NCI-H774 (cell line): ENCODE results near the gene DDAH1.

Source experiments
- DNase-seq: peaks from one replicate; lab custom pipeline; 2025; lab: John Stamatoyannopoulos, UW

DDAH1 gene

DNA sequence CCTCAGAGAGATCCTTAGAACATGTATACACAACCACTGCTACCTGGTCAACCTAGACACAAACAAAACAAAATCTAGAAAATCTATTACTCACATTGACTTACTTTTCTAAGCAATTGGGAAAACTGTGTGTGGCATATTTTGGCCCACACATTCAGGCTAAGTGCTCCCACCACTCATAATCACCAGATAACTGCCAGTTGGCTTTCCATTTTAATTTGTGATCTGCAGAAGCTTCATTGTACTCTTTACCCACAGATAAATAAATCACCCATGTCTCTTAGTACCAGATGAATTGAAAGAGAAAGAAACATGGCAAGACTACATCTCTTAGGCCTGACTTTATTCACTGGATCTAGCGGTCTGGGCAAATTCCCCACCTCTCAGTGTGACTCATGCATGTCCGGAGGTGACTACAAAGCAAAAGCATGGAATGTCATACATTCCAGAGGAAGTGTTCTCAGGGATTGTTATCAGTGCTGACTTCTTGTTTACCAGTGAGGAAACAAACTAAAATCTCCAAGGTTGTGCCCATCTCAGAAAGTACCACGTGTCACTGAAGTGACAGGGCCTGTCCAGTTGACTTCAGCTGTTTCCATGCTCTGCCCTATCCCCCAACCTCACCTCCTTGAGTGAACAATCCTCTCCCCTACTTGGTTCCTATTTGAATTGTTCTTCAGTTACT lies 136.1 kb downstream of the DDAH1 start:
- no peak for DNase-seq

DNA sequence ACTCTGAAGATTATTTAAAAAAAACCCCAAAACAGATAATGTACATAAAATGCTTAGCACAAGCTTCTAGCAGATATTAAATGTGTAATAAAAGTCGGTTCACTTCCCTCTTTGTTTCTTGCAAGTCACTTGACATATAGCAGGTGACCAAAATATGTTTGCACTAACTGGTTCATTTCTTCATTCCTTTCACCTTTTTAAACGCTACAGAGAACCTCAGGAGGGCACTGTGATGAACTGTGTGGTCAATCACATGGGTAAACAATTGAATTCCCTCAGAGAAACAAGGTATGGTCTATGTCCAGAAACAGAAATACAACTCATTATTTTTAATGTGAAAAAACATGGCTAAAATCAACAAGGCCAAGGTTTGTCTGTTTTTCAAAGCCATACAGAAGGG lies 137.2 kb downstream of the DDAH1 start:
- DNase-seq = no peak

DNA sequence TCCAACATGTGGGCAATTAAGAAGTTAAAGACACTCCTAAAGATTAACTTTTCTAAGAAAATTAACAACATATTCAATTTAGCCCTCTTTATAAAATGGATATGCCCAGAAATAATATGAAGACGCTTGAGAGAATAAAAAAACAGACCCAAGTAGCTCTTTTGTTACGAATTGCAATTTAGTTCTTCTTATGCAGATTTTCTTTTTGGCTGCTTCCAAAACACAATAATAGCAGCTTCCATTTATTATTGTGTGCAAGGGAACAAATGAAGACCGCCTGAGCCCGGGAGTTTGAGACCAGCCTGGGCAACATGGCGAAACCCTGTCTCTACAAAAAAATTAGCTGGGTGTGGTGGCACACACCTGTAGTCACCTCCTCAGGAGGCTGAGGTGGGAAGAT lies 138.1 kb downstream of the DDAH1 start:
- no peak for DNase-seq

DNA sequence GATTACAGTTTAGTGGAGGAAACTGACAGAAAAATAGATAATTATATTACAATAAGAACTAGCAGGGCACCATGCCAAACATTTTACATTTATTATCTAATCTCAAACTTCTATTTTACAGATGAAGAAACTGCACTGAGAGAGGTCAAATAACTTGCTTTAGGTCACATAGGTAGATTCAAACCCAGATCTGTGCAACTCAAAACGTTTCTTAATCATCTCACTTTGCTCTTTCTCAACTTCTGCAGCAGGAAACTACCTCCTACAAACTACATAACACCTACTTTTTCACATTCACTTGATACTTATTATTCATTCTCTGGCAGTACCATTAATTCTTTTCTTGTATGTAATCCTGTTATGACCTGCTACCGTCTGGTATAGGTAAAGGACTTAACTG lies 138.6 kb downstream of the DDAH1 start:
- no peak for DNase-seq

DNA sequence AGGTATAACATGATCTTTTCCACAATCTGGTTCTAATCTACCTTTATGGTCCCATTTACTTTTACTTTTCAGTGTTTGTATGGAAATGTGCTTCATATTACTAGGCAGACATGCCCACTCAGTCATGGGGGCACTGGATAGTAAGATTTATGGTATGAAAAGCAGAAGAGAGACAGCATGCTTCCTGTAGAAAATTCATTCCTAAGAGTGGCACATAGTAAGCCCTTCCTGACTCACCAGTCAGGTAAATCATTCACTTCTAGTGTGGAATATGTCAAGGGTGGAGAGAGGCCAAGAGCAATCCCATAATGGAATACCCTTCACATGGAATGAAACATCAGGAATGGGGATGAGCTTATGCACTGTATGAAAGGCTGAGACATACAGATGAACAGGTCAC lies 139.0 kb downstream of the DDAH1 start:
- no peak for DNase-seq

DNA sequence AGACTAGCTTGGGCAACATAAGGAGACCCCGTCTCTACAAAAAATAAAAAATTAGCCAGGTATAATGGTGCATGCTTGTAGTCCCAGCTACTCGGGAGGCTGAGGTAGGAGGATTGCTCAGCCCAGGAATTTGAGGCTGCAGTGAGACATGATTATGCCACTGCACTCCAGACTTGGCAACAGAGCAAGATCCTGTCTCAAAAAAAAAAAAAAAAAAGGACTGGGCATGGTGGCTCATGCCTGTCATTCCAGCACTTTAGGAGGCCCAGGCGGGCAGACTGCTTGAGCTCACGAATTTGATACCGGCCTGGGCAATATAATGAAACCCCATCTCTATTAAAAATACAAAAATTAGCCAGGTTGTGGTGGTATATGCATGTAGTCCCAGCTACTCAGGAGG lies 141.2 kb downstream of the DDAH1 start:
- DNase-seq = no peak

GRCh38 chr1:85322655-85323054 lies 142.3 kb downstream of the DDAH1 start:
- no peak for DNase-seq

DNA sequence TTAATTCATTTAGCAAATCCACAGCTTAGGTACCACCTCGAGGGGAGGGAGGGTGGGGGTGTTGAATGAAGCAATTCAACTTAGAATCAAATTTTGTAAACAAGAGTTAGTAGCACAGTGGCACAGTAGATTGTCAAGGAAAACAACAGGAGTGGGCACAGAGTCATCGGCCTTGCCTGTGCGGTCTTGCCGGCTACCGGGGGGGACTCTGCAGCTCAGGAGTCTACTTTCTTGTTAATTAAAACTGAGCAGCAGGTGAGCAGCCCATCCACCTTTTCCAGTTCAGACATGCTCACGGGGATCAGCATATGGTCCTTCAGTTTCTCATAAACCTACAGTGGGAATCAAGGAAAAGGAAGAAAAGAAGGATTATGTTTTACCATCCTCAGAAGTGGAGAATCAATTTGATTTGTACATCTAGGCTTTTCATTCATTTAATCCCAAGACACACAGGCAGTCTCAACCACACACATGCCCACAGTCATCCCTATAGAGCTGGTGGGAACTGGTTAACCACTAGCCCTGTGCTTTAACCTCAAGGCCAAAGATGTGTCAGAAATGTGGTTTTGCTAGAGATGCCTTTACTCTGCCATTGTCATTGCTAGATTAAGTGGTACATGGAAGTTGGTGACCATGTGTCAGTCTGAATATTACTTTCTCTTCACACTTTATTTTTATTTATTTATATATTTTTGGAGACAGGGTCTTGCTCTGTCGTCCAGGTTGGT lies 143.6 kb downstream of the DDAH1 start:
- DNase-seq = no peak

- DNase-seq = no peak
Measured at GRCh38 chr1:85320371-85321131, 144.4 kb downstream of the DDAH1 start.

DNA sequence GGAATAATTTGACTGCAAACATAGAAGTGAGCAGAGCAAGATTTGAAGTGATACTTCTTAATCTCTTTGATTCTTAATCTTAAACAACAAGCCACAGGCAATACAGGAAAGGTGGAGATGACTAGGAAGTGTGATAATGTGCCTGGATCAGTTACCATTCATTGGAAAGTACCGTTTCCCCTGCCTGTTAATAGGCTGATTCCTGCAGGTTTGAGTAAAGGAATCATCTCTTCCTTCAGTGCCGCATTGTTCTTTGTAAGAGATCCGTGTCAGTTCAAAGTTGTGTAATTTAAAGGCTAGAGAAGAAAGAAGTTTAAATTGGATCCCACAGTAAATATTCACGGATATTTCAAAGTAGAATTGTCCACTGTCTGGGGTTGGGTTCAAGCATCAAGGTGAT lies 145.0 kb downstream of the DDAH1 start:
- no peak for DNase-seq

GRCh38 chr1:85319491-85319890 lies 145.5 kb downstream of the DDAH1 start:
- no peak for DNase-seq

GRCh38 chr1:85318217-85318616 lies 146.7 kb downstream of the DDAH1 start:
- no peak for DNase-seq

DNA sequence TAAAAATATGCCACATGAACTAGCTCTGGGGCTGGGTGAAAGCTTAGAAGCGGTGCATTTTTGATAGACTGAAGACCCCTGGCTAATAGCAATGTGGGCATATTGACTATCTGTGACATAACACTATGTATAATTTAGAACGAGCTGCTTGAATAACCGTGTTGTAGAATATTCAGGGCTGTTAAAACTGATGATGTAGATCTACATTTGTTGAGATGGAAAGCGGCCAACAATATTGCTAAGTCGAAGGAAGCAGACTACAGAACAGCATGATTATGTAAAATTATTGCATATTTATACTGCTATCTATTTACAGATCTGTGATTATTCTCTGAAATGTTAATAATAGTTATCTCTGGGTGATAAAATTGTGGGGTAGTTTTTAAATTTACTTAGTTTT lies 147.4 kb downstream of the DDAH1 start:
- no peak for DNase-seq

- DNase-seq = no peak
Measured at GRCh38 chr1:85316321-85316720, 148.6 kb downstream of the DDAH1 start.

- DNase-seq = no peak
Measured at GRCh38 chr1:85315789-85316188, 149.2 kb downstream of the DDAH1 start.

DNA sequence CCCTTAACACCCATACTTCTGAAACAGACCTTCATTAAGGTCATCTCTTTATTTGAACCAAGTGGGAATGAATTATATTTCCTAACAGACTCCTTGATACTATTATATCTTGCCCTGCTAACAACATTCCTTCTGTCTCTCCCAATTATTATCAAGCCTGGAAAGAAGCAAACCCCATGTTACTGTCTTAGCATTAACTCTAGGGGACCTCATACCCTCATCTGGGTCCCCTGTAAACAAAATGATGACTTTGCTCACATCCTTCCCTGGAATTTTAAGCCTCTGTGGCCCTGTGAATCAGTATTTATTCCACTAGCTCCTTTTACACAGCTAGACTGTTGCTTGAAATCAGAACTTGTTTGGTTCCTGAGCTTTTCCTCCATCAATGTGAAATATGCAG lies 150.2 kb downstream of the DDAH1 start:
- DNase-seq = no peak

GRCh38 chr1:85313888-85314696 lies 150.9 kb downstream of the DDAH1 start:
- no peak for DNase-seq

- no peak for DNase-seq
Measured at GRCh38 chr1:85311818-85312217, 153.1 kb downstream of the DDAH1 start.

DNA sequence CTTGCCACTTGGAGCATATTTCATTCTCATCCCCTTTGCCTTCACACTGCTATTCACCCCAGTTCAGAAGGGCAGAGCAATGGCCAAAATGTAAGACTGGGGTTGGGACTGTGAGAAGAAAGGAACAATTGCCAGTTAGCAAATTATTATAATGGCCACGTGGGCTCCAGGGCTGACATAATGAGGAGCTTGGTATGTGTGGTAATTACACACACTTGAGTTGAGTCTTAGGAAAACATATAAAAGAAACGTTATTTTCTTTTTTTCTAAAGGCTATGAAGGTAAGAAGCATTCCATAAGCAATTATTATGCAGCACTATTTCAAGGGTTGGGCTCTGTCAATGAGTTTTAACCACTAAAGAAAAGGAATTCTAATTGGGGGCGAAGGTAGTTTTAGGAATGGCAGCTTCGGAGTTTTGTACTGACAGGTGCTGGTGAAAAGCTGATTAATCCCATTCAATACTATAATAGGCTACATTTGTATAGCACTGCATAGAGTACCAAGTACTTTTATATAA lies 156.1 kb downstream of the DDAH1 start:
- DNase-seq = no peak

GRCh38 chr1:85307987-85308832 lies 156.7 kb downstream of the DDAH1 start:
- no peak for DNase-seq

DNA sequence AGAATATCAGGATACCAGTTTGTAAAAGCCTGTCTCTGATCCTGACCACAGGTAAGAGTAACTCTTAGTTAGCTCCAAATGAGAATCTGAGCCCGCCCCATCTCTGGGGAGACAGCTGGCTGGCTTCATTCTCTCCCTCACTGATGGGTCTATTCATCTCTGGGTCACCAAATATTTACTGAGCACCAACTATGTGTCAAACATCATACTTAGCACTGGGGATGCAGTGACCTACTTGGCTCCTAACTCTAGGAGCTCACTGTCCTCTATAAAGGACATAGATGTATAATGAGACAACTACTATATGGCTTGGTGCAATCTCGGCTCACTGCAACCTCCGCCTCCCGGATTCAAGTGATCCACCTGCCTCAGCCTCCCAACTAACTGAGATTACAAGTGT lies 158.7 kb downstream of the DDAH1 start:
- DNase-seq = no peak
